Measurements from ENCODE around the gene SCRT2. TPM values are rescaled to one million over a fixed set of nuclear protein-coding genes. Genes with fewer than 3 reads are reported as not detected.

Gene SCRT2
- total RNA-seq, result not detected in 2 replicates

GRCh38 chr20:675453-676314 lies at the start of gene SCRT2:
SCRT2 (minus strand) TSS chr20:675802; CDS start chr20:675601, 201 bp downstream.

GRCh38 chr20:653110-653589 lies 22.5 kb downstream of the SCRT2 start, which contains the start of gene SRXN1:
SRXN1 (minus strand) TSS chr20:653200; CDS start chr20:653185, 15 bp downstream.

Other genes with a start within 250 kb of the SCRT2 start
- 27.4 and 28.3 TPM in 2 replicates for gene TBC1D20, start 213.3 kb downstream of the SCRT2 start, total RNA-seq
- gene CSNK2A1, start 132.0 kb downstream of the SCRT2 start, total RNA-seq, result 203 and 263 TPM in 2 replicates
- gene TCF15, start 65.5 kb downstream of the SCRT2 start, total RNA-seq, result 0.13 and 0.14 TPM in 2 replicates
- gene SRXN1, start 22.6 kb downstream of the SCRT2 start, total RNA-seq, result 38.2 and 46.2 TPM in 2 replicates
- gene SLC52A3, start 92.7 kb upstream of the SCRT2 start, total RNA-seq, result 0.07 TPM in 1 of 2 replicates, not detected in the other
- gene FAM110A, start 157.9 kb upstream of the SCRT2 start, total RNA-seq, result 4.4 and 4.5 TPM in 2 replicates
- gene ANGPT4, start 240.5 kb upstream of the SCRT2 start, total RNA-seq, result not detected in 2 replicates